Breast epithelium (tissue), 4 donors: ENCODE measurements around the gene PRICKLE2. TPM values are rescaled to one million over a fixed set of nuclear protein-coding genes. Genes with fewer than 3 reads are reported as not detected.

ENCODE experiments used
- DNase-seq, 2 donors: peaks; one replicate each; pipeline ENCODE4 v3.0.0-alpha.2; 2019; ENCODE audit warnings: low spot score in 2 of 2
- H3K27ac ChIP-seq, 2 donors: fragments of 200-600 bp; sonication (generic) in 1 of 2; one replicate each; pipeline ENCODE4 v1.5.1; 2016 to 2019; ENCODE audit warnings: mild to moderate bottlenecking in 1 of 2
- H3K27me3 ChIP-seq, 2 donors: fragments of 200-600 bp; sonication (generic) in 1 of 2; one replicate each; pipeline versions ENCODE4 v1.5.1 to v1.6.0; 2017 to 2019; ENCODE audit warnings: control low read depth in 1 of 2, mild to moderate bottlenecking in 1 of 2
- H3K36me3 ChIP-seq: fragments of 200-600 bp; one replicate; pipeline ENCODE4 v1.5.1; 2019
- H3K4me1 ChIP-seq, 2 donors: fragments of 200-600 bp; sonication (generic); one replicate each; pipeline ENCODE4 v1.5.1; 2016 to 2019; ENCODE audit warnings: control low read depth in 1 of 2
- H3K4me3 ChIP-seq, 3 donors: fragments of 200-600 bp; sonication (generic); 1 replicate in 2 of 3; 2 replicates in 1 of 3; pipeline ENCODE4 v1.5.1; 2016 to 2019; ENCODE audit warnings: mild to moderate bottlenecking in 3 of 3, moderate library complexity in 2 of 3
- H3K9me3 ChIP-seq, 2 donors: fragments of 200-600 bp; sonication (generic) in 1 of 2; one replicate each; pipeline ENCODE4 v1.5.1; 2016 to 2019; ENCODE audit warnings: control low read depth in 1 of 2
- POLR2A ChIP-seq: fragments of 450-650 bp; IDR thresholded peaks from one replicate; pipeline ENCODE4 v1.6.1; 2016; ENCODE audit warnings: antibody characterized with exemption, mild to moderate bottlenecking, moderate library complexity
- POLR2AphosphoS5 ChIP-seq, 3 donors: sonication (generic); formaldehyde crosslinking; IDR thresholded peaks; one replicate each; pipeline ENCODE4 v1.6.1; 2017; ENCODE audit warnings: antibody characterized with exemption in 3 of 3
- intact Hi-C: fragments of 100-400 bp; cut with DNase I; formaldehyde crosslinking; loops from one replicate; pipeline ENCODE4 v1.15.1; 2023; ENCODE audit warnings: low total_unique reads
- total RNA-seq, 3 donors: library from RNA; depleted of rRNA; stranded (reverse); fragments of >200 nt; gene quantifications; one replicate each; pipeline ENCODE4 v1.1.0, GENCODE V29; 2016
- TF ChIP-seq, protein P1 (sequence below), 3 donors: fragments of 450-650 bp; IDR thresholded peaks; one replicate each; pipeline ENCODE4 v1.5.1; 2016 to 2017; ENCODE audit warnings: antibody characterized with exemption in 3 of 3, mild to moderate bottlenecking in 3 of 3, moderate library complexity in 3 of 3

Gene PRICKLE2
- total RNA-seq, 3 donors from 2014 or later = 35.1 to 72.5 (median 44.5) TPM

GRCh38 chr3:64266065-64266931, 41.0 kb upstream of the PRICKLE2 start:
- TF ChIP-seq POLR2A (no peak), POLR2AphosphoS5 (IDR thresholded peaks at IDR 0.05) (no peak)
- TF ChIP-seq, protein P1, sequence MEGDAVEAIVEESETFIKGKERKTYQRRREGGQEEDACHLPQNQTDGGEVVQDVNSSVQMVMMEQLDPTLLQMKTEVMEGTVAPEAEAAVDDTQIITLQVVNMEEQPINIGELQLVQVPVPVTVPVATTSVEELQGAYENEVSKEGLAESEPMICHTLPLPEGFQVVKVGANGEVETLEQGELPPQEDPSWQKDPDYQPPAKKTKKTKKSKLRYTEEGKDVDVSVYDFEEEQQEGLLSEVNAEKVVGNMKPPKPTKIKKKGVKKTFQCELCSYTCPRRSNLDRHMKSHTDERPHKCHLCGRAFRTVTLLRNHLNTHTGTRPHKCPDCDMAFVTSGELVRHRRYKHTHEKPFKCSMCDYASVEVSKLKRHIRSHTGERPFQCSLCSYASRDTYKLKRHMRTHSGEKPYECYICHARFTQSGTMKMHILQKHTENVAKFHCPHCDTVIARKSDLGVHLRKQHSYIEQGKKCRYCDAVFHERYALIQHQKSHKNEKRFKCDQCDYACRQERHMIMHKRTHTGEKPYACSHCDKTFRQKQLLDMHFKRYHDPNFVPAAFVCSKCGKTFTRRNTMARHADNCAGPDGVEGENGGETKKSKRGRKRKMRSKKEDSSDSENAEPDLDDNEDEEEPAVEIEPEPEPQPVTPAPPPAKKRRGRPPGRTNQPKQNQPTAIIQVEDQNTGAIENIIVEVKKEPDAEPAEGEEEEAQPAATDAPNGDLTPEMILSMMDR (IDR thresholded peaks at IDR 0.05) = no peak
- no peak for DNase-seq
- no peaks in the 10 kb centered on the region for H3K27me3 ChIP-seq
- no peaks in the 10 kb centered on the region for H3K9me3 ChIP-seq
- peak overlapping the region; percentile 91 to 97 for H3K27ac ChIP-seq
- H3K36me3 ChIP-seq = no peaks in the 10 kb centered on the region
- intact Hi-C loops = no loop called here
- H3K4me1 ChIP-seq = peaks cover 5 to 10% of the 10 kb centered on the region in 2 donors
- peak overlapping the region; percentile 74 to 91 (median 75) for H3K4me3 ChIP-seq

DNA sequence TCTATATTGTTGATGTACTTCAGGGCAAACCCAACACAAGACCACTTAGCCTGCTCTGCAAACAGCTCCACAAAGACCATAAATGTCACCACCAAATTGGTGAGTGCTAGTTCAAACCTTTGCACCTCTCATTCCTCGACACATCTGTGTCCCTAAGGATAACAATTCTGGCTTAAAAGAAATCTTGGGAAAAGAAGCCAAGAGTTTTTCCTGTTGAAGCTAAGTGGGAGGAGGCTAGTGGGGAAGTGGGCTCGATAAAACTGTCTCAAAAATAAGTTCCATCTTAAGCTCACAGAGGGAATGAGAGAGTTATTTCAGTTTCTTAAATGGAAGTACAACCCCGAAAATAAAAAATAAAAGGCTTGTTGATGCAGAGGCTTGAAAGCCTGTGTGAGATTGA, 40.4 kb upstream of the PRICKLE2 start:
- no peak for DNase-seq
- H3K36me3 ChIP-seq = no peaks in the 10 kb centered on the region
- peaks cover 5 to 10% of the 10 kb centered on the region in 2 donors for H3K4me1 ChIP-seq
- TF ChIP-seq POLR2AphosphoS5 (IDR thresholded peaks at IDR 0.05) = no peak
- TF ChIP-seq, protein P1 (IDR thresholded peaks at IDR 0.05) = no peak
- TF ChIP-seq POLR2A = no peak
- H3K27ac ChIP-seq = peak overlapping the region; percentile 91 to 97
- peak overlapping the region; percentile 24 to 91 (median 75) for H3K4me3 ChIP-seq
- no peaks in the 10 kb centered on the region for H3K9me3 ChIP-seq
- intact Hi-C loops = no loop called here
- H3K27me3 ChIP-seq = no peaks in the 10 kb centered on the region

- TF ChIP-seq, protein P1 (IDR thresholded peaks at IDR 0.05) = no peak
- TF ChIP-seq POLR2AphosphoS5 (IDR thresholded peaks at IDR 0.05) (no peak), POLR2A (no peak)
- Histone ChIP-seq H3K27ac (peak overlapping the region; percentile 36 to 42), H3K9me3 (no peaks in the 10 kb centered on the region), H3K27me3 (no peaks in the 10 kb centered on the region), H3K36me3 (no peaks in the 10 kb centered on the region), H3K4me1 (peaks cover 5 to 10% of the 10 kb centered on the region in 2 donors), H3K4me3 (no peak overlapping the region)
- no peak for DNase-seq
- intact Hi-C loops = no loop called here
Observed at GRCh38 chr3:64264501-64265109, 39.3 kb upstream of the PRICKLE2 start.

DNA sequence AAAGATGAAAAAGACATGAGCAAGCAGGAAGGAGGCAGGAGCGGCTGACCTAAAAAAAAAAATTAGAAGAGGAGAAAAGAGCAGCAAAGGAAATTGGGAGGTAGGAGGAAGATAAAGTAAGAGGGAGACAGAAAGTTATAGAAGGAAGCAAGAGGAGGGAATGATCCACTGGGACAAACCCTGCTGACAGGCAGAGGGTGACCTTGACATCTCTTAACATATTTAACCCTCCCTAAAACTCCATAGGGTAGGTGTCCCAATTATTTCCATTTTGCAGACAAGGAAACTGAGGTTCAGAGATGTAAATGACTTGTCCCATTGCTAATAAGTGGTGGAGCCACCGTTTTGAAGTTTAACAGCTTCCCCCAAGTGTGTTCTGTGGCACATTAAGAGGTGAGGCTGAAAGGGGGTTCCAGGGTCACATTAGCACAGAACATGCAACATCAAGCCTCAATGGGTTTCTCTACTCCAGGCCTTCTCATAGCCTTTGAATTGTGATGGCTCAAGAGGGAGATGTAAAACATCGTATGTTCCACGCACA, 37.4 kb upstream of the PRICKLE2 start:
- no peaks in the 10 kb centered on the region for H3K27me3 ChIP-seq
- H3K9me3 ChIP-seq = no peaks in the 10 kb centered on the region
- H3K36me3 ChIP-seq = no peaks in the 10 kb centered on the region
- no peak overlapping the region for H3K27ac ChIP-seq
- intact Hi-C loops = no loop called here
- no peak for TF ChIP-seq POLR2AphosphoS5 (IDR thresholded peaks at IDR 0.05)
- TF ChIP-seq, protein P1 (IDR thresholded peaks at IDR 0.05) = no peak
- TF ChIP-seq POLR2A = no peak
- H3K4me3 ChIP-seq = no peak overlapping the region
- H3K4me1 ChIP-seq = peaks cover 5 to 10% of the 10 kb centered on the region in 2 donors
- DNase-seq = no peak

GRCh38 chr3:64260431-64260830, 35.2 kb upstream of the PRICKLE2 start:
- H3K27me3 ChIP-seq = no peaks in the 10 kb centered on the region
- peak overlapping the region; percentile 51 to 64 for H3K27ac ChIP-seq
- no peak for DNase-seq
- TF ChIP-seq, protein P1 (IDR thresholded peaks at IDR 0.05) = no peak
- TF ChIP-seq POLR2AphosphoS5 (IDR thresholded peaks at IDR 0.05) = no peak
- no peak for TF ChIP-seq POLR2A
- peak overlapping the region in 1 of 3 donors; percentile 39 for H3K4me3 ChIP-seq
- H3K36me3 ChIP-seq = no peaks in the 10 kb centered on the region
- peaks cover 5 to 10% of the 10 kb centered on the region in 2 donors for H3K4me1 ChIP-seq
- intact Hi-C loops = no loop called here
- H3K9me3 ChIP-seq = no peaks in the 10 kb centered on the region
